ENCODE results near the gene MN1.

The MN1 gene

GRCh38 chr22:27801616-27802345 is at the start of gene MN1:
Gene MN1 (minus strand): TSS chr22:27801756. CDS start chr22:27800543, 1,213 bp downstream.
- DNase-seq: peak; percentile 85

- no peak for DNase-seq
These were observed 48.5 kb upstream of the MN1 start for GRCh38 chr22:27850000-27850521.

DNA sequence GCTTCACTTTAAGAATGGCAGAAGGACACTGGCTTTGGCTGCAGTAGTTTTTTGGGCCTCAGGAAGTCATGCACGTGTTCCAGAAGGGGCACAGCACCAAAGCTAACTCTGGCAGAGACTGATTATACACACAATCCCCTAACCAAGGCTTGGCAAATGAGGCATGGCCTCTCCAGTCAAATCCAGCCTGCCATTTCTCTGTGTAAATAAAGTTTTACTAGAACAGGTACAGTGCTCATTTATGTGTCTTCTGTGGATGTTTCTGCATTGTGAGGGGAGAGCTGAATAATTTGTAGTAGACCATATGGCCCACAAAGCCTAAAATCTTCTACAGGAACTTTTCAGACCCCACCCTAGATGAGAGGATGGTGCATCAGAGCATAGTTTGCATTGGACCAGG is 46.4 kb upstream of the MN1 start:
- no peak for DNase-seq

- DNase-seq: peak; percentile 45
These were observed 45.4 kb upstream of the MN1 start for GRCh38 chr22:27846910-27847309.

DNA sequence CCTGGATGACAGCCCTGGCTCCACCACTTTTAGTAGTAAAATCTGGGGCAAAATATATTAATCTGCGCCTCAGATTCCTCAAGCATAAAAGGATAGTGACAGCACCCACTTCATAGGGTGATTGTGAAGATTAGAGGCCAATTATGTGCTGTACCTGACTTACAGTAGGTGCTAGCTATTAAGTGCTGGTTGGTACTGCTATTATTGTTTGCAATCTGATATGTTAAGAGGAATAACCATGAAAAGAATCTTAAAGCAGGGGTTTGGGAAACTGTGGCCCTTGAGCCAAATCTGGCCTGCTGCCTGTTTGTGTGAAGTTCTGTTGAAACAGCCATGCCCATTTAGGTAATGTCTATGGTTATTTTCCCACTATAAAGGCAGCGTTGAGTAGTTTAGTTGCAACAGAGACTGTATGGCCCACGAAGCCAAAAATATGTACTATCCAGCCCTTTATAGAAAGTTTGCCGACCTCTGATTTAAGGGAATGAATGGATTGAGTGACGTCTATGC is 44.7 kb upstream of the MN1 start:
- DNase-seq: no peak

DNA sequence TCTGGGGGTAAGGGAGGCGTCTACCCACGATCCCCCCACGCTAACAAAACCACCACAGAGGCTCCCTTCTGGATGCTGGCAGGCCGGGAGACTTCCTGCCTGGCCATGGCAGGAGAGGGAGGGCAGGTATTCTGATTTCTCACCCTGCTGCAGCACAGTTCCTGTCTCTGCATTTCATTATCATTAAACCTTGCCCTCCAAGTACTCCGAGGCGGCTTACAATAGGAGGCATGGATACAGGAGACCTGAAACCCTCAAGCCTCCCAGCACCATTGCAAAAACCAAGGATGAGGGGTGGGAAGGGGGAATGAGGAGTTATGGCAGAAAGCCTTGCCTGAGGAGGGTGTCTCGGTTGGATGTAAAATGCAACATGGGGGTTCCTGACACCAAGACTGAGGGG is 44.1 kb upstream of the MN1 start:
- peak; percentile 42 for DNase-seq

DNA sequence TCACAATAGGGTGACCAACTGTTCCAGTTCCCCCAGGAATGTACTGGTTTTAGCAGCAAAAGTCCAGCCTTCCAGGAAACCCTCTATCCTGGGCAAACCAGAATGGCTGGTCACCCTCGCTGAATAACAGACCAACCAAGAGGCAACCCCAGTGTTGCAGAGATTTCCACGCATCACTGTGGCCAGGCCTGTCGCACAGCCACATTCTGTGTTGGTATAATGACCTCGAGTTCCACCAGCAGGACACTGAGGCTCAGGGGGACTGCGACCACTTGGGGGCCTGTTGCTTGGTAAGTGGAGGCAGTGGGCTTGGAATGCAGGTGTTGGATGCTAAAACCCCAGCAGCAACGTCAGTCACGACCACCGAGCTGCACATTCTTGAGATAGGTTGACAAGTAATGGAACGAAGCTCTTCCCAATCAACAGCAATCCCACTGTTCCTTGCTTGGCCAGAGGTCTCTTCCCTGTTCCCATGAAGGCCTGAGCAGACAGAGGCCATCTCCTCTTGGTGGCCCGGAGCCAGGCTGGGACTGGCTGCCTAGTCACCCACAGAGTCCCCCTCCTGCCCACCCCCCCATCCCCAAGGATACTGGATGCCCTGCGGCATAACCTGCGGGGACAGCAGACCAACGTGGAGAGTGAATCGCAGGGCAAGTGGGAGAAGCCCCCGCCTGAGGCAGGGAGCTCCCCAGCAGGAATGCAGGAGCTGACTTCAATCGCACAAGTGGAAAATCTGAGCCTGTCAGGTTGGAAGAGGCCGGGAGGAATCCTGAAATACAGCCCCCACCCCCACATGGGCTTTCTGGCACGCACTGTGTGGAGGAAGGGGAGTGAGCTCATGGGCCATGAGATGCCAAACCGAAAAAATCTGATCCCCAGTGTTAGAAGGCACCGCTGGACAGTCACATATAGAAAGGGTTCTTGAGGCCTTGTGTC is 43.4 kb upstream of the MN1 start:
- peak; percentile 48 for DNase-seq

GRCh38 chr22:27844256-27844655 is 42.7 kb upstream of the MN1 start:
- peak; percentile 37 for DNase-seq

GRCh38 chr22:27843441-27843840 is 41.9 kb upstream of the MN1 start:
- DNase-seq: peak; percentile 54

GRCh38 chr22:27842669-27843431 is 41.3 kb upstream of the MN1 start:
- DNase-seq: peak; percentile 24

DNA sequence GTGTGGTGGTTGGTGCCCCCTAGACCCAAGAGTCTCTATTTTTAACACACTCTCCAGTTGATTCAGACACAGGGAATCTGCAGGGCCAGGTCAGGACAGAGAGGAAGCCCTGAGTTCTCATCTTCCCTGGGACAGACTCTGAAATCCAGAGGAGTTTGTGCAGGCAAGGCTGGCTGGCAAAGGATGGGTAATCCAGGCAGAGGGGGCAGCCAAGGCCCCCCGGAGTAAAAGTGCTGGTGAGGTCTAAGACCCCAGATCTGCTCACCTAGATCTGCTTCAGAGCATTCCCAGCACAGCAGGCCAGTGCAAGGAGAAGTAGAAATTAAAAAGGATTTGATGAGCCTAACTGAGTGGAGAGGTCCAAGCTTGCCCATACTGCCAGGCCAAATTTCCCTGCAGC is 40.6 kb upstream of the MN1 start:
- DNase-seq: peak; percentile 43

DNA sequence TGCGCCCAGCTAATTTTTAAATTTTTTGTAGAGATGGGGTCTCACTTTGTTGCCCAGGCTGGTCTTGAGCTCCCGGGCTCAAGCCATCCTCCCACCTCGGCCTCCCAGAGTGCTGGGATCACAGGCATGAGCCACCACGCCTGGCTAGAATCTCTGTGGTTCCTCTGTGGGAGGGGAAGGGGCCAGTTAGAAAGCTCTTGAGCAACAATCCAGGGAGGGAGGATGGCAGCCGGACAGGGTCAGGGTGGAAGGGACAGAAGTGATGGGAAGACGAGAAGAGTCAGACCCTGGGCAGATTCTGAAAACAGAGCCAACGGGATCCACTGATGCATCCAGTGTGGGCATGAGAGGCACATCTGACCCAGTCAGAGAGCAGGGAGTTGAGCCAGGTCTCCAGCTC is 38.9 kb upstream of the MN1 start:
- DNase-seq: no peak

DNA sequence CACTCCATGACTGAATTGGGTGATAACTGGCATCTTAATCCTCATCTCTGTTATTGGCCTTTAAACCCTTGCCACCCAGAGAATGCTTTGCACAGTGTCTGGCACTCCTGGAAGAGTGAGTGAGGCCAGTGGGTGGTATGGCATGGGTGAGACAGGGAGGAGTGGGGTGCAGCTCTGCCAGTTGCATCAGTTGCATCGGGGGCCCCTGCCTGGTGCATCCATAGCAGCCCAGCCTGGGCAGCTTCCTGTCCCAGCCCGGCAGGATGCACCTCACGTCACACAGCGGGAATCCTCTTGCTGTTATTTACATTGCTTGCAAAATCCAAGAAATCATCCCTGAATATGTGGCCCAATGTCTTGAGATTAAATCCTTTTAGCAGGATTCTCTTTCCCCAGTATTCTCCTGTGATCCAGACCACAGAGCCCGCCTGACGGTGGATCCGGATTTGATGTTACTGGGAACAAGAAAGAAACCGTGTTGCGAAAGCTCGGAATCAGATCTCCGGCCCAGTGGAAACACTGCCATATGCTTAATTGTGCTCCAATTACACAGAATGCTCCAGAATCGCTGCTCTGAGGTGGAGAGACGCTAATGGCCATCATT is 37.6 kb upstream of the MN1 start:
- DNase-seq: no peak

- no peak for DNase-seq
These were observed 34.6 kb upstream of the MN1 start for GRCh38 chr22:27836181-27836580.

- no peak for DNase-seq
These were observed 33.9 kb upstream of the MN1 start for GRCh38 chr22:27835446-27835845.

DNA sequence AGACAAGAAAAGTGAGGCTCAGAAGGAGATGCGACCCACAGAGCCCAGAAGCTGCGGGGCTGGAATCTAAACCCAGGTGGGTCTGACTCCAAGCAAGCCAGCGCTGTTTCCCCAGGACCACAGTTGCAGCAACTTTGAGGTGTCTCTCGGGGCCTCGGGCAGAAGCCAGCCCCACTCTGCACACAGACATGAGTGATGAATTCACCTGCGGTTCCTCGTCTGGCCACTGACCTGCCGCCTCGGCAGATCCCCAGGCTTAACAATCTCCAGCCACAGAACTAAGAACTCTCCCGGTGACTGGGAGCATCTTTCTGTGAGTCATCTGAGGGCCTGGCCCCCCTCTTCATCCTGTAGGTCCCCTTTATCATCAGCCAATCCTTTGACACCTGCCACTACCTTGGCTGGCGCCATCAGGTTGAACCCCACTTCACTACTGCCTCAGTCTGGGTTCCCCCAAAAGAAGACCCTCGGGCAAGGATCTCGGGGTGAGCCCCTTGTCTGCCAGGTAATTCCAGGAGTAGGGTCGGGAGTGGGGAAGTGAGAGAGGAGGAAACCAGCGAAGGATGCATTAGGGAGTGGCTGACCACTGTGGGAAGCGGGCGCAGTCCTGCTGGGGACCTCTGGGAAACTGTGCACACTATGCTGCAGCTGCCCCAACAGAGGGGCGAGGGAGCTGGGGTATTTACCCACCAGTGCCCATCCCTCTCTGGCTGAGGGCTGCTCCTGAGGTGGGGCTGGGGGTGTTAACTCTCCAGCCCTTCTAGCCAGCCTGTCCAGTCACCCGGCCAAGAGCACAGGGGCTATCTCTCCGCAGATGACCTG is 33.0 kb upstream of the MN1 start:
- DNase-seq: no peak

GRCh38 chr22:27833803-27834202 is 32.2 kb upstream of the MN1 start:
- no peak for DNase-seq

DNA sequence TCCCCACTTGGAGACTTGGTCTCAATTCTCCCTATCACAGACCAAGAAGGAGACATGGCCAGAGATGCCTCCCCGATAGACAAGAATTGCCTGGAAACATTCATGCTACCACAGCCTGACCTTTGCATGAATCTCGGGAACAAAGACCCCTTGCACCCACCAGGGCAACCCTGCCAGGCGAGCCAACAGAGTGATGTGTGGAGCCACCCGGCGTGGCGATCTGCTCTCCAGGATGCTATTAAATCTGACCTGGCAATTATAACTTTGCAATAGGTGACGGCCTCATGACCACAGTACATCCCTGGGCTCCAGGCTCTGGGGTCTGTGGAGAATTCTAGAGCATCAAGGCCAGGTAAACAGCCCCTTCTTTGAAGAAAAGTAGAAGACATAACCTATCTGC is 31.1 kb upstream of the MN1 start:
- DNase-seq: no peak

- DNase-seq: no peak
These were observed 28.1 kb upstream of the MN1 start for GRCh38 chr22:27829620-27830019.

- DNase-seq: no peak
These were observed 26.3 kb upstream of the MN1 start for GRCh38 chr22:27827604-27828587.

All from activated CD8-positive, alpha-beta memory T cell treated with anti-CD3 and anti-CD28 coated beads for 24 hours (primary cell).